Middle frontal gyrus (tissue), 1 donor: ENCODE data around the gene BRD9.
"Not testable (repeated sequence)": the region's sequence is repeated elsewhere in the genome, so short reads cannot be mapped to it uniquely, and the experiment has no call there.

Source experiments
- DNase-seq: peaks from one replicate; pipeline ENCODE4 v3.0.0-alpha.2; 2015; ENCODE audit warnings: low spot score; ENCODE audit errors: extremely low spot score

The BRD9 gene

DNA sequence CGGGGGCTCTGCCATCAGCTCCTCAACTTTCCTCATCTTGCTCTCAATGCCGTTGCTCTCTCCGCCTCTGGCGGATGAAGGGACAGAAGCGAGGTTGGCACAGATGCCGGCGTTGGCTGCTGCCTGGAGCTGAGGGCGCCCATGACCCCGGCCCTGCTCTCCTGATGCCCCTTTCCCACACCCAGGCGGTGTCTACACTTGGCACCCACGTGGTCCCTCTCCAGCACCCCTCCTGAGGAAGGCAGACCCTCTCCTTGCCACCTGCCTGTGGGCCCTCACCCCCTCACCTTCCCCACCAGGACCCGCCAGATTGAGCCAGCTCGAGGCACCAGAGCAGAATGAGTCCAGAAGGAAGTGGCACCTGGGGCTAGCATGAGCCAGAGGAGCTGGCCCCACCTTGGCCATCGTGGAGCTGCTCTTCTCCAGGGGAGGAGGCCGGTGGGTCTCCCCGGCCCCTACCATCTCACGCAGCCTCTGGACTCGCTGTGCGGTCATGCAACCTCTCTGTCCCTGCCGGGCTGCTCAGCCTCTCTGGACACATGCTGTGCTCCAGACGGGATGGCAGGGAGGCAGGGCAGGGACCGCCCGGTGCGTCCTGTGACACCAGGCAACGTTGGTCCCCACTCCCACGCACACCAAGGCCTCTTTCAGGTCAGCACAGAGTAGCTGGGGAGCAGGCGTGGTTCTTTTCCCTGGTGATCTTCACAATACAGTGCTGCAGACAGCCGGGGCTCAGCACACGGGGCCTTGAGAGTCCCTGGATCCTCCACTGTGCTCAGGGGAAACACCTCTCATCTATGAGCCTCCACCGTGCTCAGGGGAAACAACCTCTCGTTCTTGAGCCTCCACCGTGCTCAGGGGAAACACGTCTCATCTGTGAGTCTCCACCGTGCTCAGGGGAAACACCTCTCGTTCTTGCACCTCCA lies 46.7 kb downstream of the BRD9 start:
- DNase-seq, result not testable (repeated sequence)

DNA sequence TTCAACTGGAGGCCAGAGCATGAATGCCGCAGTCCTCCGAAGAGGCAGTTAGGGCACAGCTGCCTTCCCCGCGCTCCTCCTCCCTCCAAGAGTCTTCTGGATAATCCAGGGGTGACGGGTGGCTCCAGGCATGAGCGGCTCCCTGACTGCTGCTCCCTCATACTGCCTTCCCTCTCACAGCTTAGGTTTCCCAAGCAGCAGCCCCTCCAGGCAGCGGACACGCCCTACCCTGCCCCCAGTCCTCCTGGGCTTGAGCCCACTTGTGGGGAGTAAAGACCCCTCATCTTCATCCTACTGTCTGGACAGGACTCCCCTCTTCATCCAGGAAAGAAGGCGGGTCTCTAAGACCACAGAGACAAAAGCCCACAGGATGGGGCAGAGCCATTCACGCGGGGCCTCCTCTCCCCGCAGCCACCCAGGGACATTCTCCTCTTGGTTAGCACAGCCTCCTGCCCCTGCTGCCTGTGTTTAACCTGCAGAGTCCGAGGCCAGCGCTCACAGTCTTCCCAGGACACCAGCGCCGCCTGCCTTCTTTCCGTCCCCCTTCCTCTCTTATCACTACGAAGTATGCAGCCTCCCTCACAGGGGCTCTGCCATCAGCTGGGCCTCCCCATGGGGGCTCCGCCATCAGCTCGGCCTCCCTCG lies 47.4 kb downstream of the BRD9 start:
- not testable (repeated sequence) for DNase-seq

DNA sequence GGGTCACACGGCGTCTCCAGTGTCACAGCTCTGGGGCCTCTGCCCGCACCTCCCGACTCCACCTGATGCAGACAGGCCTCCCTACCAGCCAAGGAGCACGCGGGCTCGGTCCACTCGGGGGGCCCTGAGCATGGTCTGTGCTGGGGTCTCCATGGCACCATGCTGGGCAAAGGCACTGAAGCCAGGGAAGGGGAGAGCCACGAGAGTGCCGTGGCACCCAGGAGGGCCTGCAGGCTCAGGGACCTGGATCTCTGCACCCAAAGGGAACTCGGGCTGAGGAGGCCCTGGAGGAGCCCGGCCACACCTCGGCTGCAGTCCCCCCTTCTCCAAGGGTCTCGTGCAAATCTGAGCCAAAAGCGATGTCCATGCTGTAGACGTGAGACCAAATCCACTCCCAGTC lies 48.2 kb downstream of the BRD9 start:
- DNase-seq, result not testable (repeated sequence)

DNA sequence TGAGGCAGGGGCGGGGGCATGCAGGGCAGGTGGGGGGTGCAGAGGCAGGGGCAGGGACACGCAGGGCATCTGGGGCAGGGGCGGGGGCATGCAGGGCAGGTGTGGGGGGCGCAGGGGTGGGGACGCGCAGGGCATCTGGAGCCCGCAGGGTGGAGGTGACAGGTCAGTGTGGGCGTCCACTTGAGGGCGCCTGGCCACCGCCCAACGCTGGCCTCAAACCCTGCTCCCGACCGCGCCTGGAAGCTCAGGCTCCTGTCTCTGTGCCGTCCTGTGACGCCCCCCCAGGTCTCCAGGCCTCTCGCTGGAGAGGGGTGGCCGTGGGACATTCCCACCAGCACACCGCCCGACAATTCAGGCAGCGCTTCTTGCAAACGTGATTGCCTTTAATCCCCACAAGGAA lies 48.7 kb downstream of the BRD9 start:
- DNase-seq, result not testable (repeated sequence)

DNA sequence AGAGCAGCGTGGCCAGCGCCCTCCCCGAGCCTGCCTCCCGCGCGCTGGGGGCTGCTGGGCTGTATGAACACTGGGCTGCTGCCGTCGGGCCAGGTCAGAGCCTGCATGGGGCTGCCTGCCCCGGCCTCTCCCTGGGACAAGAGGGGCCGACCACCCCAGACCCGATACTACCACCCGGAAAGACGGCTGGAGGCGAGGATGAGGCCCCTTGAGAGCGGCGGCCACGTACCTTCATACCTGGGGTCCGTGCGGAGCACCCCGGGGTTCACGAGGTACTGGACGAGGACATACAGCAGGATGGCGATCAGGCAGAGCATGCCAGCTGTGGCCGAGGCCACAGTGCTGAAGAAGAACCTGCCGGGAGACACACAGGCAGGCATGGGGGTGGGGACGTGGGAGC lies 49.2 kb downstream of the BRD9 start:
- DNase-seq, result not testable (repeated sequence)

DNA sequence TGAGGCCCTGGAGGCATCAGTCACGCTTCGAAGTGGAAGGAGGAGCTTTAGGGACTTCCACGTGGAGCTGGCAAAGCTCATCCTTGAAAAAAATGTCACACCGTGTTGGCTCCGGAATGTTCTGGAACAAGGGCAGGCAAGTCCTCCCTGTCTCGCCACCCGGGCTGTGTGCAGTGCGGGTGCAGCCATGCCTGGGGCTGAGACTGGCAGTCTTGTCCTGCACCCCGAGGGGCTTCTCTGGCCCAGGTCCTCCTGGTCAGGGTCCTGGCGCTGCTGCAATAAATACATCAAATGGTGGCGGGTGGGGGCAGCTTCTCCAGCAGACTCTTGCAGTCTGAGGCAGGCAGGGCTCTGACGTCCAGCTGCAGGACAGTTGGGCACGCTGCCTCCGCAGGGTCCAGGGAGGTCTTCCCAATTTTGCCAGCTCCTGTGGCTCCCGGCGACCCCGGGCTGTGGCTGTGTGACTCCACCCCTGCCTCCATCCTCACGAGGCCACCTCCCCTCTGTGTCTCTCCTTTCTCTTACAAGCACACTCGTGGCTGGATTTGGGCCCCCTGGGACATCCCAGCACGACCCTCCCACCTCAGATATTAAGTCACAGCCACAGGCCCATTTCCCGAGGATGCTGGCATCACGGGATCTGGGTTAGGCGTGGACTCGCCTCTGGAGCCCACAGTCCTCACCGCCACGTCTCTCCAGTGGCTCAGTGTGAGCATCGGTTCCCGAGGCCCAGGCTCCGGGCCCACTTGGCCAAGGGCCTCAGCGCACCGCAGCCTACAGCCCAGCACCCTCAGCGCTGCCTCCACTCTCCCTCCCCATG lies 50.0 kb downstream of the BRD9 start:
- not testable (repeated sequence) for DNase-seq

DNA sequence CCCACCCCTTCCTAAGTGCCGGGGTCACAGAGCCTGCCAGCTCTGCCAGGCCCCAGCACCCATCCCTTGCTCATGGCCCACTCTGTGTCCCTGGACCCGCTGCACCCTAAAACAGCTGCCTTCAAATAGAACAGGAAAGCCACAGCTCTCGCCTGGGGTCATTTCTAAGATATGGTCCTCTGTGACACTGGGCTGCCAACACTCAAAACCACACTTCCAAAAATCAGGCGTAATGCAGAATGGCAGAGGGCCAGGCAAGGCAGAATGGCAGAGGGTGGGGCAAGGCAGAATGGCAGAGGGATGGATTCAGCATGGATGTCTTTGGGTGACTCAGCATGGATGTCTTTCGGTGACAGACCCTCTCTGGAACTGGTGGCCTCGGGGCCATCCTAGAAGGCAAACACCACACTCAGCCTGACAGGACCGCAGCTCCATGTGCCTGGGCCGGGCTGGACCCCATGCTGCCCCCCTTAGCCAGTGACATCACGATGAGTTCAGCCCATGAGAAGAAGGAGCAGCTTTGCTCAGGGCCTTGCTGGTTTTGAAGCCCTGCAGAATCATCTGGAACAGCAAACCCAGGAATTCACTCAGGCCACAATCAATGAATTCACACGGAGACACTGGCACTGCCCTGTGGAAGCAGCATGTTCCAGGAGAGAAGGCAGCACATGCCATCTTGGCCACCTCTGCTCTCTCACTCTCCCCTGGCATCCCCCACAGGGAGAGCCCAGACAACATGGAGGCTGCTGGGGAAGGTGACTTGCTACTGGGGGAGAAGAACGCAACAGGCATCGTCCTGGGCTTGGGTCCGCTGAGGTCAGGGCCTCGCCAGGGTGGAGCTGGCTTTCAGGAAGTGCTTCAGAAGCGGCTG lies 50.8 kb downstream of the BRD9 start:
- DNase-seq, result not testable (repeated sequence)

DNA sequence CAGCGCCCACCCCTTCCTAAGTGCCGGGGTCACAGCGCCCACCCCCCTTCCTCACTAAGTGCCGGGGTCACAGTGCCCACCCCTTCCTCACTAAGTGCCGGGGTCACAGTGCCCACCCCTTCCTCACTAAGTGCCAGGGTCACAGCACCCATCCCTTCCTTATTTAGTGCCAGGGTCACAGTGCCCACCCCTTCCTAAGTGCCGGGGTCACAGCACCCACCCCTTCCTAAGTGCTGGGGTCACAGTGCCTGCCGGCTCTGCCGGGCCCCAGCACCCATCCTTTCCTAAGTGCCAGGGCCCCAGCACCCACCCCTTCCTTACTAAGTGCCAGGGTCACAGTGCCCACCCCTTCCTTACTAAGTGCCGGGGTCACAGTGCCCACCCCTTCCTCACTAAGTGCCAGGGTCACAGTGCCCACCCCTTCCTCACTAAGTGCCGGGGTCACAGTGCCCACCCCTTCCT lies 51.6 kb downstream of the BRD9 start:
- not testable (repeated sequence) for DNase-seq

DNA sequence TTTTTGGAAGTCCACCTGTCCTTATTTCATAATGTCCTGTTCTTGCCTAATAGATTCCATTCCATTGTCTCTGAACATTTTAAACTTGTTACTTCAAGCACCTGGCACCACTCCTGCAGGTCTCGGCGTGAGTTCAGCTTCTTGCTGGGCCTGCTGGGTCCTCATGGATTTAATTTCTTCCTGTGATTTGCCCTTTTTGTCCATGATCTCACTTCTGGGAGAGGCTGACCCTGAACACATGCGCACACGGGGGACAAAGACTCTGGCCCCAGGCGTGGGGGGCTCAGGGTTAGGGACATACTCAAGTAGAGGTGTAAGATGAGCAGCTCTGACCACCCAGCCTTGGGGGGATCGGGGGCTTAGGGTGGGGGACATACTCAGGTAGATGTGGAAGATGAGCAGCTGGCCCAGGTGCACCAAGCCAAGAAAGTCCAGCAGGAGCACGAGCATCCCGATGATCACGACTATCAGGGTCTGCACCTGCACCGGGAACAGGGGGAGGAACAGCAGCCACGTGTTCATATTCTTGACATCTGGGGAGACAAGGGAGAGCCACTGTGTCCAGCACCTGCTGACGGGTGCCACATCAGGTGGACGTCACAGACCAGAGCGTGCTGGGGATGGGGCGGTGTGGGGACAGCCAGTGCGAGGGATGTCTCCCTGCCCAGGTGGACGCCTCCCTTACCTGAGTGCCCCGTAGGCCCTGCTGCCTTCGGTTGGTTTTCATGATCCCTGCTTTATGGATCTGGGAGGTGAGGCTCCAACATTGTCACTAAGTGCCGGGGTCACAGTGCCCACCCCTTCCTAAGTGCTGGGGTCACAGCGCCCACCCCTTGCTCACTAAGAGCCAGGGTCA lies 52.3 kb downstream of the BRD9 start:
- DNase-seq, result not testable (repeated sequence)

DNA sequence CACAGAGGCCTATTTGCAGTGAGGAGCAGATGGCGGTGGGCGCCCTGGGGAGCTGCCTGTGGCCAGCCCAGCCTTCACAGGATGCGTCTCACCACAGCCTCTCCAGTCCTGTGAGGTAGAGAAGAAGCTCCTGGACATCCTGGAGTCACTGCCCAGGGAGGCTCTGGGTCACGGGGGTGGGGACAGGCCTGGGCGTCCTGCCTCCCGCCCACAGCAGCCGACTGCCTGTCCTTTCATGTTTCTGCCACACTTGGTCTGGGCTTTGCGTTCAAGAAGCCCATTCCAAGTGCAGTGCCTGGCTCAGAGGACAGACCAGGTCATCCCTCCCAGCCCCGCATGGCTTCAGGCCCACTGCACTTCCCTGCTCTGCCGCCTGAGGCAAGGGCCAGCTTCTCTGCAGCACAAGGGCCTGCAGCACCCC lies 54.2 kb downstream of the BRD9 start:
- DNase-seq, result not testable (repeated sequence)

DNA sequence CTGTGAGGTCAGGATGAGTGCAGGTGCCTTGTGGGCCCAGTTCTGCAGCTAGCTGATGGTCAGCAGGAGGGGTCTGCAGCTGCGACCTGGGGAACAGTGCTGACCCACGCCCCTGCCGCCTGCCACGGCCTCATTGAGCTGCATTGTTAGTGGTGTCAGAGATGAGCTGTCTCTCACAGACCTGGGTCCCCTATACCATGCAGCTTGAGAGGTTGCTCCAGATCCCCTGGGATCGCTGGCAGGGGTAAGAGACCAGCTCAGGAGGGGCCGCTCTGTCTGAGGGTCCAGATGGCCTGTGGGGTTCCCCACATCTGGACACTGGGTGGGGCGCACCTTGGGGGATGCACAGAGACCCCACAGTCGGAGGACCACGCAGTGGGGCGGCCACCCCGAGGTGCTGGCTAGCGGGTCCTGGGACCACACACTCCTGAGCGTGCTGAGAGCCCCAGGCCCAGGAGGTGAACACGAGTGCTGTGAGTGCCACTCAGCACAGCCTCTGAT lies 54.9 kb downstream of the BRD9 start:
- DNase-seq, result not testable (repeated sequence)

DNA sequence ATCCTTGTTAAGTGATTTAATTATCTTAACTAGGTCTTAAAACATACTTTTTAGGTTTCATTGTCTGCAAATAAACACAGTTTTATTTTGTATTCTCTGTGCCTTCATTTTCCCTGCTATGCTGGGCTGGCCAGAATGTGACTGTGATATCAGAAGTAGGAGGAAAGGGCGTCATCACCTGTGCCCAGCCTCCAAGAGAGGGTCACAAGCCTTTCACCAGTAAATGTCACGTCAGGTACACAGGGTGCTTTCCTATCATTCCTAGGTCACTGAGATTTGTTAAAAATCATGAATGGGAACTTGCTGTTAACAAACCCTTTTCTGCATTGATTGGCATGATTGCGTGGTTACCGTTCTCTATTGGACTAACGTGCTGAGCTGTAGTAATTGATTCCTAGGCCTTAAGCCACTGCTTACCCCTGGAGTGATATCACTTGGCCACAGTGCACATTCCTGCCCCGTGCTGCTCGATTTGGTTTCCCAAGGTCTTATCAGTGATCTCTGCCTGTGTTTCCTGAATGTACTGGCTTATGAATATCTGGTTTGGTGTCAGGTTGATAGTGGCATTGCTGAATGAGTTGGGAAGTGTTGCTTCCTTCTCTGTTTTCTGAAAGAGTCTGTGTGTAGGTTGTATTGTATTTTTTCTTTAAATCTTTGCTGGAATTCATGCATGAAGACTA lies 56.5 kb downstream of the BRD9 start:
- not testable (repeated sequence) for DNase-seq

DNA sequence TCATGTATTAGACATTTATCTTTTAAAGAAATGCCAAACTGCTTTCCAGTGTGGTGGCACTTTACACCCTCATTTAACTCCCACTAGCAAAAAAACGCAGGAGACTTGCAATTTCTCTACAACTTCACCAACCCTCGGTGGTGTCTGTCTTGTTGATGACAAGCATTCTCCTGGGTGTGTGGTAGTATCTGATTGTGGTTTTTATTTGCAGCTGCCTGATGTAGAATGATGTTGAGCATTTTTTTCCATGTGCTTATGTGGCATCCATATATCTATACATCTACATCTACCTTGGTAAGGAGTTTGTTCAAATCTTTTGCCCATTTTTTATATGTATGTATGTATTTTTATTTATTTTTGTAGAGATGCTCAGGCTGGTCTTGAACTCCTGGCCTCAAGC lies 58.6 kb downstream of the BRD9 start:
- not testable (repeated sequence) for DNase-seq

DNA sequence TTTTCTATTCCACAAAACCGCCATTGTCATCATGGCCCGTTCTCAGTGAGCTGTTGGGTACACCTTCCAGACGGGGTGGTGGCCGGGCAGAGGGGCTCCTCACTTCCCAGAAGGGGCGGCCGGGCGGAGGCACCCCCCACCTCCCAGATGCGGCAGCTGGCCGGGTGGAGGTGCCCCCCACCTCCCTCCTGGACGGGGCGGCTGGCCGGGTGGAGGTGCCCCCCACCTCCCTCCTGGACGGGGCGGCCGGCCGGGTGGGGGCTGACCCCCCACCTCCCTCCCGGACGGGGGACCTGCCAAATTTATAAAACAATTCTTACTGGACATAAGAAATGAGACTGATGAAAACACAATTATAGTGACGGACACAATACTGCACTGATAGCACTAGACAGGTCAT lies 64.4 kb downstream of the BRD9 start:
- not testable (repeated sequence) for DNase-seq

DNA sequence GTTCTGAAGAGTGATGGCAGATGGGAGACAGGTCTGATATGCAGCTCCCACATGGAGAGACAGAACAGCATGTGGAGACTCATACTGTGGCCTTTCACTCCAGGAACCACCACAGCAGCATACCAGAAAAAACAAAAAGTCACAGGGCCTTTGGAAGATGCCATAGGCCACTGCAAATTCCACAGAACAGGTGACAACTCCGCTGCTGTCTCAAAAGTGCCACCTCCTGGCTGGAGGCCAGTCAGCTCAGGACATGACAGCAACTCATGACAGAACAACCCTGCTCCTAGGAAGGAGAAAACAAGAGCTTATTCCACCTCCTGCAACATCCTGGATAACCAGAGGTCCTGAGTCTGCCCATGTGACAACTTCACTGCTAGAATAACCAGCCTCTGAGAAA lies 67.1 kb downstream of the BRD9 start:
- DNase-seq, result not testable (repeated sequence)

DNA sequence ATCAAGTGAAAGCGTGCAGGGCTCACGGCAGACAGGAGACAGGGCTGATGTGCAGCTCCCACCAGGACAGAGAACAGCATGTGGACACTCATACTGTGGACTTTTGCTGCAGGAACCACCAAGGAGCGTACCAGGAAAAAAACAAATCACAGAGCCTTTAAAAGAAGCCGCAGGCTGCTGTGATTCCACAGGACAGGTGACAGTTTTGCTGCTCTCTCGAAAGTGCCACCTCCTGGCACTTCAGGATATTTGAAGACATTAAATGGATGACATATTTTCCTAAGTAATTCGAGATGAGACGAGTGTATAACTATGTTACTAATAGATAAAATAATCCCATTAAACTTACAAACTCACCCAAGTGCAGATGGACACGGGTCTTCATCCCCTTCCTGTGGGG lies 71.1 kb downstream of the BRD9 start:
- no peak for DNase-seq

DNA sequence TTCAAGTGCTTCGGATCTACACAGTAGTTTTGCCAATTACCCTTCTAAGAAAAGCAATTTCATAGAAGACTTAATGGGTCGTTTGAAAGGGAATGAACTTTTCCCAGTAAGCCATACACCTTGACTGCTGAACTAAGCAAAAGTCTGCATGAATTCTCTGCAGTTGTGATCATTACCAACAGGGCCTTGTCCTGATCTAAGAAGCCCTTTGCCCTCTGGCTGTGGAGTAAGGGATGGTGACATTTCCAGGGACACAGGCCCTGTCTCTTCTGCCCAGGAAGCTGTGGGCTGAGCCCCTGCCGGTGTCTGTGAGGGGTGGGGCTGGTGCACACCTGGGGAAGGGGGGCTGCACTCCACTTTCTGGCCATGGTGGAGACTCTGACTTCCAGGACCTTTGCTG lies 72.4 kb downstream of the BRD9 start:
- no peak for DNase-seq

DNA sequence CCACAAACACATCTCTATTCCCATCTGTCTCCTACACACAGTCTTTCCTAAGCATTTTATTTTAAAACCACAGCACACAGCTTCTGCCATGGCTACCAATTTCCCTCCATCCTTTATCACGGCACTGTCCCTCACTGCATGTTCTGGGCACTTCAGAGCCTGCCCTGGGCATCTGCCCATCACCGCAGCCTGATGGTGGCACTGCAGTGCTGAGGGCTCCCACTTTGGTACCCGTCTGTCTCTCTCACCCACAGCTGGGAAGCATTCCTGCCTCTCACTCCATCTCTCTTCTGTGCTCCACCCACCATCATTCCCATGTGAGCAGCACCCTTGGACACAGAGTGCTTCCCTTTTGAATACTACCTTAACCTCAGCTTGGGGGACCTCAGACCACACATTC lies 73.5 kb downstream of the BRD9 start:
- DNase-seq, result no peak

DNA sequence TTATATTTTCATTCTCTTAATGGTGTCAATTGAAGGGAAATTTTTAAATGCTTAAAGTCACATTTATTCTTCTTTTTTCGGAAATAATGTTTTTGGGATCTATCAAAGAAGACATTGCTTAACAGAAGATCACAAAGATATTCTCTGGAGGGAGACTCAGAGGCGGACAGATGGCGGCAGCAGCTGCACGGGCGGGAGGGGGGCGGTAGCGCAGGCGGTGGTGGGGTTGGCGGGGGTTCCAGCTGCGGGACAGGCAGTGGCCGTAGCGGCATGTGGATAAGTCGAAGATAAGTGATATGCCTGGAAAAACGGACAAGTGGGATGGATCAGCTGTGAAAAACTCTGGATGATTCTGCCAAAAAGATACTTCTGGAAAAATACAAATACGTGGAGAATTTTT lies 76.4 kb downstream of the BRD9 start:
- no peak for DNase-seq
